WTC11 (cell line): ENCODE measurements around the gene NXPH3. TPM values are rescaled to one million over a fixed set of nuclear protein-coding genes. Genes with fewer than 3 reads are reported as not detected.

ENCODE experiments used
- ATAC-seq: fragments of 200-7000 bp; cut with Tn5 transposase; 2 replicates; pipeline ENCODE4 v1.10.0; 2021; ENCODE audit warnings: mild to moderate bottlenecking, moderate library complexity
- CTCF ChIA-PET: fragments of 300-600 bp; sonication (Branson Sonifier 250); formaldehyde crosslinking; loops from one replicate; lab custom pipeline; 2021; ENCODE audit warnings: antibody characterized with exemption; lab: Charles Lee
- POLR2A ChIA-PET: fragments of 350-600 bp; sonication (Branson Sonifier 250); formaldehyde crosslinking; loops from one replicate; lab custom pipeline; 2021; ENCODE audit warnings: antibody characterized with exemption; lab: Charles Lee
- DNase-seq: peaks from one replicate; pipeline ENCODE4 v3.0.0; 2021; ENCODE audit warnings: low spot score
- H3K27ac Mint-ChIP-seq: 2 replicates; pipeline ENCODE4 v1.8.0; 2021; ENCODE audit warnings: mixed read lengths
- H3K27me3 Mint-ChIP-seq: 2 replicates; pipeline ENCODE4 v1.8.0; 2021; ENCODE audit warnings: low read depth, mild to moderate bottlenecking, moderate library complexity, mixed read lengths
- H3K36me3 Mint-ChIP-seq: 2 replicates; pipeline ENCODE4 v1.8.0; 2021; ENCODE audit warnings: mixed read lengths
- H3K4me1 Mint-ChIP-seq: 2 replicates; pipeline ENCODE4 v1.8.0; 2022; ENCODE audit warnings: mixed read lengths
- H3K4me3 Mint-ChIP-seq: 2 replicates; pipeline ENCODE4 v1.8.0; 2021; ENCODE audit warnings: mild to moderate bottlenecking, moderate library complexity, mixed read lengths
- H3K9me3 Mint-ChIP-seq: 2 replicates; pipeline ENCODE4 v1.8.0; 2021; ENCODE audit warnings: mixed read lengths
- ATF6 ChIP-seq: sonication (generic); formaldehyde crosslinking; IDR thresholded peaks from 2 replicates; pipeline ENCODE4 v1.8.1; 2023; ENCODE audit warnings: mild to moderate bottlenecking, missing genetic modification reagents
- CREB1 ChIP-seq: sonication (generic); formaldehyde crosslinking; IDR thresholded peaks from 2 replicates; pipeline ENCODE4 v1.8.0; 2023; ENCODE audit warnings: mild to moderate bottlenecking, missing genetic modification reagents
- GTF2I ChIP-seq: fragments of 250-450 bp; sonication (Bioruptor Pico); conservative IDR thresholded peaks from 2 replicates; pipeline ENCODE4 v1.4.0; 2021; ENCODE audit warnings: mild to moderate bottlenecking
- MLX ChIP-seq: sonication (generic); formaldehyde crosslinking; IDR thresholded peaks from 2 replicates; pipeline ENCODE4 v1.8.1; 2023; ENCODE audit warnings: mild to moderate bottlenecking, missing genetic modification reagents, moderate library complexity
- MXD4 ChIP-seq: fragments of 250-450 bp; sonication (Bioruptor Pico); IDR thresholded peaks from 2 replicates; pipeline ENCODE4 v1.8.0; 2021; ENCODE audit warnings: mild to moderate bottlenecking, moderate library complexity, borderline replicate concordance
- NR2C2 ChIP-seq: sonication (generic); formaldehyde crosslinking; IDR thresholded peaks from 2 replicates; pipeline ENCODE4 v1.8.0; 2022; ENCODE audit warnings: mild to moderate bottlenecking, missing genetic modification reagents
- PRDM15 ChIP-seq: sonication (generic); formaldehyde crosslinking; IDR thresholded peaks from 2 replicates; pipeline ENCODE4 v1.8.0; 2022; ENCODE audit warnings: missing genetic modification reagents
- PRRX2 ChIP-seq: fragments of 250-450 bp; sonication (Bioruptor Pico); IDR thresholded peaks from 2 replicates; pipeline ENCODE4 v1.8.0; 2021; ENCODE audit warnings: mild to moderate bottlenecking
- SOX15 ChIP-seq: fragments of 250-450 bp; sonication (Bioruptor Pico); IDR thresholded peaks from 2 replicates; pipeline ENCODE4 v1.9.0; 2021; ENCODE audit warnings: mild to moderate bottlenecking
- ZNF121 ChIP-seq: sonication (generic); formaldehyde crosslinking; IDR thresholded peaks from 2 replicates; pipeline ENCODE4 v1.8.0; 2023; ENCODE audit warnings: missing genetic modification reagents
- ZNF317 ChIP-seq: sonication (generic); formaldehyde crosslinking; IDR thresholded peaks from 2 replicates; pipeline ENCODE4 v1.8.1; 2023; ENCODE audit warnings: low read depth, mild to moderate bottlenecking, moderate library complexity, missing genetic modification reagents, borderline replicate concordance
- ZNF532 ChIP-seq: fragments of 250-450 bp; sonication (Bioruptor Pico); IDR thresholded peaks from 2 replicates; pipeline ENCODE4 v1.9.0; 2021; ENCODE audit warnings: mild to moderate bottlenecking, borderline replicate concordance
- ZNF671 ChIP-seq: fragments of 250-450 bp; sonication (Bioruptor Pico); IDR thresholded peaks from 2 replicates; pipeline ENCODE4 v1.8.0; 2021; ENCODE audit warnings: mild to moderate bottlenecking
- total RNA-seq: library from RNA; stranded (reverse); gene quantifications from 3 replicates; pipeline ENCODE4 v1.2.3, GENCODE V29; 2021
- TF ChIP-seq, protein P1 (sequence below): fragments of 250-450 bp; sonication (Bioruptor Pico); IDR thresholded peaks from 2 replicates; pipeline ENCODE4 v1.8.0; 2021; ENCODE audit warnings: mild to moderate bottlenecking
- TF ChIP-seq, protein P2 (sequence below): sonication (generic); formaldehyde crosslinking; IDR thresholded peaks from 2 replicates; pipeline ENCODE4 v1.8.0; 2022; ENCODE audit warnings: mild to moderate bottlenecking, missing genetic modification reagents
- TF ChIP-seq, protein P3 (sequence below): fragments of 250-450 bp; sonication (Bioruptor Pico); conservative IDR thresholded peaks from 2 replicates; pipeline ENCODE4 v1.9.0; 2021; ENCODE audit warnings: mild to moderate bottlenecking

NXPH3 gene
- total RNA-seq, 1 experiment from 2014 or later = 3.4 TPM

DNA sequence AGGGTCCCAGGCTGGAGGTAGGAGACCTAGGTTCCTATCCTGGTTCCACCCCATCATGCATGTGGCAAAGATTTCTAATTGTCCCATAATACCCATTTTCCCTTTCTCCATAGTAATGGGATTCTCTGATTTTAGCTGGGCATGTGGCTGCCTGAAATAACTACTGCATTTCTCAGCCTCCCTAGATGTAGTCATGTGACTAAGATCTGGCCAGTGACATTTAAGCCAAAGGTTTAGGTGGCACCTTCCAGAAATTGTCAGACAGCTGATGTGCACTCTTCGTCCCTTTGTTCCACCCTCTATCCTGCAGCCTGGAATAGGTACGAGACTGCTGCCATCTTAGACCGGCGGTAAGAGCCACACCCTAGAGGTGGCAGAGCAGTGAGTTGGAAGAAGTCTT is 8.2 kb downstream of the NXPH3 start (continued):
- TF ChIP-seq ATF6 (CRISPR knock-in tag) (no peak), SOX15 (CRISPR knock-in tag) (no peak), ZNF671 (CRISPR knock-in tag) (no peak), GTF2I (CRISPR knock-in tag) (no peak), NR2C2 (CRISPR knock-in tag) (no peak), CREB1 (no peak), ZNF317 (CRISPR knock-in tag) (no peak), MLX (no peak)
- TF ChIP-seq, protein P1, sequence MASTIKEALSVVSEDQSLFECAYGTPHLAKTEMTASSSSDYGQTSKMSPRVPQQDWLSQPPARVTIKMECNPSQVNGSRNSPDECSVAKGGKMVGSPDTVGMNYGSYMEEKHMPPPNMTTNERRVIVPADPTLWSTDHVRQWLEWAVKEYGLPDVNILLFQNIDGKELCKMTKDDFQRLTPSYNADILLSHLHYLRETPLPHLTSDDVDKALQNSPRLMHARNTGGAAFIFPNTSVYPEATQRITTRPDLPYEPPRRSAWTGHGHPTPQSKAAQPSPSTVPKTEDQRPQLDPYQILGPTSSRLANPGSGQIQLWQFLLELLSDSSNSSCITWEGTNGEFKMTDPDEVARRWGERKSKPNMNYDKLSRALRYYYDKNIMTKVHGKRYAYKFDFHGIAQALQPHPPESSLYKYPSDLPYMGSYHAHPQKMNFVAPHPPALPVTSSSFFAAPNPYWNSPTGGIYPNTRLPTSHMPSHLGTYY = no peak
- TF ChIP-seq, protein P2, sequence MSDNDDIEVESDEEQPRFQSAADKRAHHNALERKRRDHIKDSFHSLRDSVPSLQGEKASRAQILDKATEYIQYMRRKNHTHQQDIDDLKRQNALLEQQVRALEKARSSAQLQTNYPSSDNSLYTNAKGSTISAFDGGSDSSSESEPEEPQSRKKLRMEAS (CRISPR knock-in tag) = no peak
- TF ChIP-seq, protein P3, sequence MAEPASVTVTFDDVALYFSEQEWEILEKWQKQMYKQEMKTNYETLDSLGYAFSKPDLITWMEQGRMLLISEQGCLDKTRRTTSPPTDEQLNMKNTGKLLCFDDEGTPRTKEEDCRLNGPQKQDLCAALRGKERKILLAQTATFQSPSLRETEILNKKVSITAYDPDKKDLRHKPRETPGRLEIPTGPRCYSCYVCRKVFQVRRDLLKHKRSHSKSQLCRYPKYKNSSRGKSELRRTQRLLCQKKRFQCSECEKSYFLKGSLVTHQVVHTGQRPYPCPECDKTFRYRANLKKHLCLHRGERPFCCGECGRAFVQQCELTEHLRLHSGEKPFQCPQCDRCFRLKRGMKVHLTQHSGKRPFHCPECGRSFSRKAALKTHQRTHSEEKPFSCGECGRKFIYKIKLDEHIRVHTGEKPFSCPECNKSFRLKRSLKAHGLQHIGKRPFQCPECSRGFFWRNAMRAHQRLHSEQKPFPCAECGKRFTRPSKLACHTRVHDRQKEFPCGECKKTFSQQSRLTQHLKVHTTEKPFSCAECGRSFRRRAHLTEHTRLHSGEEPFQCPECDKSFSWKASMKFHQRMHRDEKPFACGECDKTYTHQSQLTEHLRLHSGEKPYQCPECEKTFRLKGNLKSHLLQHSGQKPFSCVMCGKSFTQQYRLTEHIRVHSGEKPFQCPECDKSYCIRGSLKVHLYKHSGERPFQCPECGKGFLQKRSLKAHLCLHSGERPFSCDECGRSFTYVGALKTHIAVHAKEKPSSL (CRISPR knock-in tag) = no peak
- TF ChIP-seq, all 79 proteins: peak for 0

GRCh38 chr17:49585422-49586027 is 9.9 kb downstream of the NXPH3 start:
- TF ChIP-seq ZNF532 (CRISPR knock-in tag) (no peak), PRDM15 (CRISPR knock-in tag) (no peak), MXD4 (CRISPR knock-in tag) (no peak), PRRX2 (CRISPR knock-in tag) (no peak), ZNF671 (CRISPR knock-in tag) (no peak), ZNF121 (CRISPR knock-in tag) (peak; percentile 62; the same call in 1 of the 2 replicates)
- TF ChIP-seq, all 79 proteins: peak for 1
- POLR2A ChIA-PET = no interaction called here
- no peaks in the 10 kb centered on the region; the same call in 1 of the 2 replicates for H3K27me3 Mint-ChIP-seq
- H3K4me1 Mint-ChIP-seq = no peaks in the 10 kb centered on the region; the same call in none of the 2 replicates
- DNase-seq (peak; percentile 74), ATAC-seq (peak; percentile 98)
- H3K27ac Mint-ChIP-seq = no peak overlapping the region
- no peaks in the 10 kb centered on the region for H3K9me3 Mint-ChIP-seq
- H3K36me3 Mint-ChIP-seq = no peaks in the 10 kb centered on the region
- CTCF ChIA-PET = interaction anchor here (0.5 to 1.3 kb wide), 3 partner anchors 10 to 58 kb away, joined by 3 to 5 read pairs (median 4); partner anchors contain the start of gene NXPH3
- no peak overlapping the region for H3K4me3 Mint-ChIP-seq
